ENCODE data around the gene APOL2. TPM values are rescaled to one million over a fixed set of nuclear protein-coding genes. Genes with fewer than 3 reads are reported as not detected.

Gene APOL2
- 25.3 TPM for total RNA-seq
- 56.1 TPM for polyA plus RNA-seq
- long read RNA-seq, donor 1, partial matches to known transcripts = 0 of 2 reads
- long read RNA-seq, donor 1, other reads (novel, unspliced or antisense) = 0 of 2 reads
- long read RNA-seq, donor 2, transcript APOL2-202 (5 exons, 2,551 nt) = major isoform, 7 of 21 reads
- long read RNA-seq, donor 2, partial matches to known transcripts = 14 of 21 reads
- long read RNA-seq, donor 2, other reads (novel, unspliced or antisense) = 0 of 21 reads
- long read RNA-seq, donor 3, transcript APOL2-202 (5 exons, 2,551 nt) = major isoform, 7 of 28 reads
- long read RNA-seq, donor 3, partial matches to known transcripts = 21 of 28 reads
- long read RNA-seq, donor 3, other reads (novel, unspliced or antisense) = 0 of 28 reads
- long read RNA-seq, donor 4, partial matches to known transcripts = 0 of 3 reads
- long read RNA-seq, donor 4, other reads (novel, unspliced or antisense) = 0 of 3 reads
- long read RNA-seq, donor 5, transcript APOL2-202 (5 exons, 2,551 nt) = major isoform, 10 of 11 reads
- long read RNA-seq, donor 5, partial matches to known transcripts = 0 of 11 reads
- long read RNA-seq, donor 5, other reads (novel, unspliced or antisense) = 0 of 11 reads
- long read RNA-seq, donor 6, partial matches to known transcripts = 0 of 5 reads
- long read RNA-seq, donor 6, other reads (novel, unspliced or antisense) = 0 of 5 reads
- long read RNA-seq, donor 7, transcript APOL2-202 (5 exons, 2,551 nt) = major isoform, 10 of 10 reads
- long read RNA-seq, donor 7, partial matches to known transcripts = 0 of 10 reads
- long read RNA-seq, donor 7, other reads (novel, unspliced or antisense) = 0 of 10 reads
- long read RNA-seq, donor 8, partial matches to known transcripts = 0 of 2 reads
- long read RNA-seq, donor 8, other reads (novel, unspliced or antisense) = 0 of 2 reads
- long read RNA-seq, donor 9, partial matches to known transcripts = 0 of 4 reads
- long read RNA-seq, donor 9, other reads (novel, unspliced or antisense) = 0 of 4 reads
- long read RNA-seq, donor 10, transcript APOL2-202 (5 exons, 2,551 nt) = major isoform, 8 of 8 reads
- long read RNA-seq, donor 10, partial matches to known transcripts = 0 of 8 reads
- long read RNA-seq, donor 10, other reads (novel, unspliced or antisense) = 0 of 8 reads

GRCh38 chr22:36239401-36240171, at the start of gene APOL2:
Gene APOL2 (minus strand): TSS chr22:36239527. CDS start chr22:36233162, 6,365 bp downstream.
- Histone ChIP-seq H3K27ac (ENCODE audit: low read depth in 1 of 2, low read length in 1 of 2) (peak within 1 kb of the TSS; percentile 86 to 94), H3K9me3 (ENCODE audit: control insufficient read depth in 2 of 2, insufficient read depth in 1 of 2, low read length in 1 of 2) (peaks cover 0 to 15% of the 10 kb centered on the region in 2 donors), H3K4me3 (ENCODE audit: low read length in 2 of 2) (peak within 1 kb of the TSS; percentile 50 to 60), H3K27me3 (ENCODE audit: control insufficient read depth in 2 of 2, insufficient read depth in 1 of 2, low read length in 1 of 2) (no peaks in the 10 kb centered on the region), H3K36me3 (ENCODE audit: control insufficient read depth in 2 of 2, insufficient read depth in 2 of 2, low read length in 1 of 2) (peaks cover 8 to 14% of the 10 kb centered on the region in 2 donors), H3K4me1 (ENCODE audit: control insufficient read depth in 2 of 2, insufficient read depth in 2 of 2, low read length in 2 of 2) (peaks cover 7 to 27% of the 10 kb centered on the region in 2 donors)
- DNase-seq (ENCODE audit: low read depth in 6 of 9, low spot score in 9 of 9) = peak; percentile 73 to 92 (median 86)
- 18% methylated on average over 13 of the region's 13 CpGs for WGBS

DNA sequence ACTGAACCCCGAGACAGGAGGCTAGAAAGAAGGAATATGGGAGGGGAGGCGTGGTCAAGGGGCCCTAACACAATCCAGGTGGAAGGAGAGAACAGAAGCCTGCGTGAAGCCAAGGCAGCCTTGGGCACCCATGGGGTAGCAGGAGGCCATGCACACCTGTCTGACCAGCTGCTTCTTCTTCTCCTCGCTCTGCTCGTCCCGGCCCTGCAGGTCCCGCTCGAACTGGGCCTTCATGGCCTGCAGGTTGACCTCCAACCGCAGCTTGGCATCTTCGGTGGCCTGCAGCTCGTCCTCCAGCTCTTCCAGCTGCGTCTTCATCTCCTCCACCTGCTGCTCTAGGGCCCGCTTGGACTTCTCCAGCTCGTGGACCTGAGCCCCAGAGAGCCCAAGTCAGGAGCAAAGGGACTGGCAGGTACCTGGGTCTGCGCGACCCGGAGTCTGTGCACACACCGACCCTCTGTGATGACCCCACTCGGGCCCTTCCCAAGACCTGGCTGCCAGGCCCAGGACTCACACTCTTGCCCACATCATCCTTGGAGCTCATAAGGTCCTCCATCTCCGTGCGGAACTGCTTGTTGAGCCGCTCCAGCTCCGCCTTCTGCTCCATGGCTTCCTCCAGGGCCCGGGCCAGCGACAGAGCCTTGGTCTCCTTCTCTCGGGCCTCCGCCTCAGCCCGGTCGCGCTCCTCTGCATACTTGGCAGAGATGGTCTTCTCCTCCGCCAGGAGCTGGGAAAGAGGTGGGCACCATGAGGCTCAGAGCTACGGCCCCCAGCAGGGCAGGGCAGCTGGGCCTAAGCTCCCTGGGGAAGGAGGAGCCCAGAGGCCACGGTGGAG, 49.5 kb upstream of the APOL2 start:
- DNase-seq (ENCODE audit: low read depth in 6 of 9, low spot score in 9 of 9) = no peak
- no peak overlapping the region for H3K27ac ChIP-seq (ENCODE audit: low read depth in 1 of 2, low read length in 1 of 2)
- H3K27me3 ChIP-seq (ENCODE audit: control insufficient read depth in 2 of 2, insufficient read depth in 1 of 2, low read length in 1 of 2) = no peaks in the 10 kb centered on the region
- no peak overlapping the region for H3K4me3 ChIP-seq (ENCODE audit: low read length in 2 of 2)
- no peaks in the 10 kb centered on the region for H3K4me1 ChIP-seq (ENCODE audit: control insufficient read depth in 2 of 2, insufficient read depth in 2 of 2, low read length in 2 of 2)
- peaks cover 0 to 12% of the 10 kb centered on the region in 2 donors for H3K9me3 ChIP-seq (ENCODE audit: control insufficient read depth in 2 of 2, insufficient read depth in 1 of 2, low read length in 1 of 2)
- H3K36me3 ChIP-seq (ENCODE audit: control insufficient read depth in 2 of 2, insufficient read depth in 2 of 2, low read length in 1 of 2) = peaks cover 85 to 86% of the 10 kb centered on the region in 2 donors
- WGBS = 96% methylated on average over 33 of the region's 33 CpGs

DNA sequence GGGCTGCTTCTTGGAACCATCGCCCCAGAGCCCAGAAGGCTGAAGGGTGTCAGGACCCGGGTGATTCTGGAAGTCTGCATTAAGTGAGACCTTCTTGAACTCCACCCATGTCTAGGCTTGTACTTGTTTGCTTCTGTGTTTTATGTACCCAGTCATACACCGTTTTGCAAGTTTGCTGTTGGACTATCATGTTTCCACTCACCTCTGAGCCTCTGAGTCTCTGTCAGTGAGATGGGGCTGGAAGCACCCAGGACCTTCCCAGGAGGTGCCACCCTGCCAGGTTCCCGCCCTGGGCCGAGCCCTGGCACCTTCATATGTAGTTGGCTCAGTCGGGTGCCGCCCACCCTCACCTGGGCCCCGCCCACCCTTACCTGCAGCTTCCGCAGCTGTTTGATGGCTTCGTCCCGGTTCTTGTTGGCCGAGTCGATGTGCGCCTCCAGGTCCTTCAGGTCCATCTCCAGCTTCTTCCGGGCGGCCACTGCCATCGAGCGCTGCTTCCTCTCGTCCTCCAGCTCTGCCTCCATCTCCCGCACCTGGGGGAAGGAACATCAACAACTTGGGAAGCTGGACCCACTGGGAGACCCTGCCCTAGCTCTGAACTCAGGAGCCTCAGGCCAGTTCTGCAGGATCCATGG, 48.7 kb upstream of the APOL2 start:
- Histone ChIP-seq H3K36me3 (ENCODE audit: control insufficient read depth in 2 of 2, insufficient read depth in 2 of 2, low read length in 1 of 2) (peaks cover 81 to 84% of the 10 kb centered on the region in 2 donors), H3K4me3 (ENCODE audit: low read length in 2 of 2) (no peak overlapping the region), H3K27me3 (ENCODE audit: control insufficient read depth in 2 of 2, insufficient read depth in 1 of 2, low read length in 1 of 2) (no peaks in the 10 kb centered on the region), H3K9me3 (ENCODE audit: control insufficient read depth in 2 of 2, insufficient read depth in 1 of 2, low read length in 1 of 2) (peaks cover 0 to 9% of the 10 kb centered on the region in 2 donors), H3K4me1 (ENCODE audit: control insufficient read depth in 2 of 2, insufficient read depth in 2 of 2, low read length in 2 of 2) (no peaks in the 10 kb centered on the region), H3K27ac (ENCODE audit: low read depth in 1 of 2, low read length in 1 of 2) (no peak overlapping the region)
- no peak for DNase-seq (ENCODE audit: low read depth in 6 of 9, low spot score in 9 of 9)
- 96% methylated on average over 20 of the region's 20 CpGs for WGBS

DNA sequence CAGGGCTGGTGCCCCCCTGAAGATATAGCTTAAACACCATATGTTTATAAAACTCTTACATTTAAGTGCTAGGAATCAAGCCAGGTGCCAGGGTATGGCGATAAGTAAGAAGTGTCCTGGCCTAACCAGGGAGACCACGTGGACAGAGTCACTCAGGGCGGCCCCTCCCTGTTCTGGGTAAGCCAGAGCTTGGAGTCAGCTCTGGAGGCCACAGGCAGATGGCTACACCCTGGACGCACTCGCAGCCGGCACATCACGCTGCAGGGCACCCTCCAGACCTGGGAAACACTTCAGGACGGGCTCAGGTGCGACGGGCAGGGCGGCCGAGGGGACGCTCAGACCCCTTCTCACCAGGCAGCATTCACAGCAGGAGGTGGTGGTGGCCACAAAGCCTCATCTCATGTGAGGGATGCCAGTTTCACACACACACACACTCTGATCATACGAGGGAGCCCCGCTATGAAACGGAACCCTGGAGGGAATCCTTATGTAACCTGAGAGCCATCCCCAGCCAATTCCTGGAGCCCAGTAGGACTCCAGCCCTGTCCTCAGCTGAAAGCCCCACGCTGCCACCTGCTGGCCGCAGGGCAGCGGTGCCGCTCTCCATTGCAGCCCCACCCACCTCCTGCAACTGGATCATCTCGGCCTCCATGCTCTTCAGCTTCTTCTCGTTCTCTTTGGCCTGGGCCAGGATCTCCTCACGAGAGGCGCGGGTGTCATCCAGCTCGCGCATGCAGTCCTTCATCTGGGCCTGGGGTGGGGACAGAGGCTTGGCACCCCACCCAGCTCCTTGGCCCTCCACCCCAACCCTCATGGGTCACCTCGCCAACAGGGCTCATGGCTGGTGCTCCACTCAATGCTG, 47.0 kb upstream of the APOL2 start:
- H3K4me1 ChIP-seq (ENCODE audit: control insufficient read depth in 2 of 2, insufficient read depth in 2 of 2, low read length in 2 of 2) = peaks cover 0 to 2% of the 10 kb centered on the region in 2 donors
- no peaks in the 10 kb centered on the region for H3K9me3 ChIP-seq (ENCODE audit: control insufficient read depth in 2 of 2, insufficient read depth in 1 of 2, low read length in 1 of 2)
- no peak overlapping the region for H3K27ac ChIP-seq (ENCODE audit: low read depth in 1 of 2, low read length in 1 of 2)
- no peak overlapping the region for H3K4me3 ChIP-seq (ENCODE audit: low read length in 2 of 2)
- no peaks in the 10 kb centered on the region for H3K27me3 ChIP-seq (ENCODE audit: control insufficient read depth in 2 of 2, insufficient read depth in 1 of 2, low read length in 1 of 2)
- peak in 7 of 9 donors; percentile 23 to 71 (median 52) for DNase-seq (ENCODE audit: low read depth in 6 of 9, low spot score in 9 of 9)
- H3K36me3 ChIP-seq (ENCODE audit: control insufficient read depth in 2 of 2, insufficient read depth in 2 of 2, low read length in 1 of 2) = peaks cover 83% of the 10 kb centered on the region in 2 donors
- WGBS = 85% methylated on average over 28 of the region's 28 CpGs

GRCh38 chr22:36285545-36285944, 46.2 kb upstream of the APOL2 start:
- no peaks in the 10 kb centered on the region for H3K9me3 ChIP-seq (ENCODE audit: control insufficient read depth in 2 of 2, insufficient read depth in 1 of 2, low read length in 1 of 2)
- WGBS = 97% methylated on average over 21 of the region's 21 CpGs
- peaks cover 0 to 2% of the 10 kb centered on the region in 2 donors for H3K4me1 ChIP-seq (ENCODE audit: control insufficient read depth in 2 of 2, insufficient read depth in 2 of 2, low read length in 2 of 2)
- no peak overlapping the region for H3K27ac ChIP-seq (ENCODE audit: low read depth in 1 of 2, low read length in 1 of 2)
- no peak overlapping the region for H3K4me3 ChIP-seq (ENCODE audit: low read length in 2 of 2)
- DNase-seq (ENCODE audit: low read depth in 6 of 9, low spot score in 9 of 9) = no peak
- no peaks in the 10 kb centered on the region for H3K27me3 ChIP-seq (ENCODE audit: control insufficient read depth in 2 of 2, insufficient read depth in 1 of 2, low read length in 1 of 2)
- peaks cover 87 to 88% of the 10 kb centered on the region in 2 donors for H3K36me3 ChIP-seq (ENCODE audit: control insufficient read depth in 2 of 2, insufficient read depth in 2 of 2, low read length in 1 of 2)

DNA sequence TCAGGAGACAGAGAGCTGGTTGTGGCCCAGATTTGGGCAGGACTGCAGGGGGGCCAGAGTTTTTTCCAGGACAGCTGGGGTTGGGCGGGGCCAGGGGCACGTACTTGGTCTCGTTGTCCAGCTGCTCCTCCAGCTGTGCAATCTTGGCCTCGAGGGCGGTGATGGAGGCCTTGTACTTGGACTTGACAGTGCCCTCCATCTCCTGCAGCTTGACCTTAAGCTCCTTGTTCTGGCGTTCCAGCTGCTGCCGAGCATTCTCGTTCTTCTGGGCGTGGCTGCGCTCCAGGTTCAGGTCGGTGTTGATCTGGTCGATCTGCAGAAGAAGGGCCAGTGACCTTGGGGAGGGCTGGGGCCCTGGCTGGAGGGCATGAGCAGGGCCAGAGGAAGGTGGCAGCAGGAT, 45.7 kb upstream of the APOL2 start:
- no peak overlapping the region for H3K4me3 ChIP-seq (ENCODE audit: low read length in 2 of 2)
- no peaks in the 10 kb centered on the region for H3K9me3 ChIP-seq (ENCODE audit: control insufficient read depth in 2 of 2, insufficient read depth in 1 of 2, low read length in 1 of 2)
- H3K27me3 ChIP-seq (ENCODE audit: control insufficient read depth in 2 of 2, insufficient read depth in 1 of 2, low read length in 1 of 2) = no peaks in the 10 kb centered on the region
- H3K27ac ChIP-seq (ENCODE audit: low read depth in 1 of 2, low read length in 1 of 2) = no peak overlapping the region
- DNase-seq (ENCODE audit: low read depth in 6 of 9, low spot score in 9 of 9) = no peak
- H3K4me1 ChIP-seq (ENCODE audit: control insufficient read depth in 2 of 2, insufficient read depth in 2 of 2, low read length in 2 of 2) = peaks cover 0 to 2% of the 10 kb centered on the region in 2 donors
- WGBS = 96% methylated on average over 12 of the region's 12 CpGs
- peaks cover 87 to 89% of the 10 kb centered on the region in 2 donors for H3K36me3 ChIP-seq (ENCODE audit: control insufficient read depth in 2 of 2, insufficient read depth in 2 of 2, low read length in 1 of 2)

- H3K36me3 ChIP-seq (ENCODE audit: control insufficient read depth in 2 of 2, insufficient read depth in 2 of 2, low read length in 1 of 2) = peaks cover 81 to 83% of the 10 kb centered on the region in 2 donors
- WGBS = 96% methylated on average over 24 of the region's 24 CpGs
- no peak for DNase-seq (ENCODE audit: low read depth in 6 of 9, low spot score in 9 of 9)
- H3K27ac ChIP-seq (ENCODE audit: low read depth in 1 of 2, low read length in 1 of 2) = no peak overlapping the region
- H3K4me1 ChIP-seq (ENCODE audit: control insufficient read depth in 2 of 2, insufficient read depth in 2 of 2, low read length in 2 of 2) = peaks cover 0 to 2% of the 10 kb centered on the region in 2 donors
- no peaks in the 10 kb centered on the region for H3K27me3 ChIP-seq (ENCODE audit: control insufficient read depth in 2 of 2, insufficient read depth in 1 of 2, low read length in 1 of 2)
- no peaks in the 10 kb centered on the region for H3K9me3 ChIP-seq (ENCODE audit: control insufficient read depth in 2 of 2, insufficient read depth in 1 of 2, low read length in 1 of 2)
- no peak overlapping the region for H3K4me3 ChIP-seq (ENCODE audit: low read length in 2 of 2)
Observed at GRCh38 chr22:36284171-36284571, 44.8 kb upstream of the APOL2 start.
